ENCODE results near the gene VIPAS39. TPM values are rescaled to one million over a fixed set of nuclear protein-coding genes. Genes with fewer than 3 reads are reported as not detected.
"Not testable (repeated sequence)": the region's sequence is repeated elsewhere in the genome, so short reads cannot be mapped to it uniquely, and the experiment has no call there.

The VIPAS39 gene
- total RNA-seq, 1 donor from 2014 or later: 29.6 TPM

GRCh38 chr14:77470224-77470870, 12.9 kb upstream of the VIPAS39 start:
- no peak for DNase-seq (ENCODE audit: extremely low read depth, low read depth, low spot score)

- no peak for DNase-seq (ENCODE audit: extremely low read depth, low read depth, low spot score)
These were observed 12.1 kb upstream of the VIPAS39 start for GRCh38 chr14:77469539-77469938.

- no peak for DNase-seq (ENCODE audit: extremely low read depth, low read depth, low spot score)
These were observed 11.7 kb upstream of the VIPAS39 start for GRCh38 chr14:77469067-77469505.

- DNase-seq (ENCODE audit: extremely low read depth, low read depth, low spot score): no peak
These were observed 10.4 kb upstream of the VIPAS39 start for GRCh38 chr14:77467801-77468200.

DNA sequence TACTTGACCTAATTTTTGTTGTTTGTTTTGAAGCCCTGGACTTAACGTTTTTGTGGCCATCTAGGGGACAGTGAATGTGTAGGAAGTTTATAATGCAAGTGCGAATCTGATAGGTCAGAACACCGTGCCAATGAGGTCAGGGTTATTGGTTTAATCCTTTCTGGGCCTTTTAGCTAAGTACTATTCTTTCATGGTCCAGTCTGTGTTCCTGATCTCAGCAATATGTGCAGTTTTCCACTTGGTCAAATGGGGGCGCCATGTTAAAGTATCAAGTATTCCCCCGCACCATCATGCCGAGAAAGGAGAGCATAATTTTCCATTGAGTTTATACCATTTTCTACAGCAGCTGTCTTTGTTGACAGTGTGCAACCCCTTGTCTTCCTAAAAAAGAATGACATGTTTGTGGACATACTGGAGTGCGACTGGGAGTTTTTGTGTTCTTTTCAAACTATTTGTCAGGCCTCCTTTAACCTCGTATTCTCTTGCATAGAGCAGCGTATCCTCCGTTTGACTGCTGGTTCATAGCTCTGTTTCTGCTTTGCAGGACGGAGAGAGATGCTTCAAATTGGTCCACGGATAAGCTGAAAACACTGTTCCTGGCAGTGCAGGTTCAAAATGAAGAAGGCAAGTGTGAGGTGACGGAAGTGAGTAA, 1.8 kb upstream of the VIPAS39 start:
- DNase-seq (ENCODE audit: extremely low read depth, low read depth, low spot score): peak; percentile 71

DNA sequence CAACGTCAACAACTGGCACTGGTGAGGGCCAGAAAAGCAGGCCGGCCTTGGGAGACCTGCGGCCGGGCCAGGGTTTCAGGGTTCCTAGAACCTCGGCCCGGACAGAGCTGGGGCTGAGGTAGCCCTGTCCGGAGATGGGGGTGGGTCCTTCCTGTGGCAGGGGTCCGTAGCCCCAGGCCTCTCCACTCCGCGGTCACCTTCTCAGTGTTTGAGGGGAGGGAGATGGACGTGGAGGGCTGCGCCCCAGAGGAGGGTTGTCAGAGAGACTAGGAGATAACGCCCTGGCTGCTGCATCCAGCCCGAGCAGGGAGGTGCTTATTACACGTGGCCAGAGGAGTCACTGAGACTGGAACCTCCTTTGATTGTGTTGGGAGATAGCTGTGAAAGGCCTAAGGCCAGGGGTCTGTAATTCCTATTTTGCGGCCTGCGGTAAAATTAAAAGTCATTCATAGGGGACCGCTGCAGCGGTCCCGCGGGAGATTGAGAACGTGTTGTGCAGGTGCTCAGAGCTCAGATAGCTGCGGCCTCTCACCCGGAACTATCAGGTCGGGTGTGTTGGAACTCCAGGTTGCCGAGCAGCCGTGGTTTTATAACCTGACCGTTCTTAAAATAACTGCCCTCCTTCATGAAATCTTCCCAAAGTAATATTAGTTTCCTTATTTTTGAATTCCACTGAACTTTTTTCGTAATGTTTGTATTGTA, 999 bp upstream of the VIPAS39 start:
- DNase-seq (ENCODE audit: extremely low read depth, low read depth, low spot score): no peak

DNA sequence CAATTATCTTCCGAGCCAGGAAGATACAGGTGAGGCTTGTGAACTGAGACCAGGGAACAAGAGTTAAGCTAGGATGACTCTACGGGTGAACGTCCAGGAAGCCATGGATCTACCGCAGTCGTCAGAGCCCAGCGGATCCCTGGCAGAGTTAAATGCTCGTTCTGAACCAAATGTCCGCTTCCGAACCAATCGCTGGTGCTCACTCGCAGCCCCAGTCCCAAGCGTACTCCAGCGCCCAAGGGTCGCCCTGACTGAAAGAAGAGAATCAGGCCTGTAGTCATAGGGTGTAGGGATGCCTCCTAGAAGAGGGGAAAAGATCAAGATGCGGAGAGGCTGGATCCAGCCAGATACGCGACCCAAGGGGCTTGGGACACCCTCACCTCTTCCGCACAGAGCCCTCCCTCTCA, 283 bp downstream of the VIPAS39 start:
- no peak for DNase-seq (ENCODE audit: extremely low read depth, low read depth, low spot score)

GRCh38 chr14:77455966-77456640, 1.3 kb downstream of the VIPAS39 start:
- DNase-seq (ENCODE audit: extremely low read depth, low read depth, low spot score): no peak

DNA sequence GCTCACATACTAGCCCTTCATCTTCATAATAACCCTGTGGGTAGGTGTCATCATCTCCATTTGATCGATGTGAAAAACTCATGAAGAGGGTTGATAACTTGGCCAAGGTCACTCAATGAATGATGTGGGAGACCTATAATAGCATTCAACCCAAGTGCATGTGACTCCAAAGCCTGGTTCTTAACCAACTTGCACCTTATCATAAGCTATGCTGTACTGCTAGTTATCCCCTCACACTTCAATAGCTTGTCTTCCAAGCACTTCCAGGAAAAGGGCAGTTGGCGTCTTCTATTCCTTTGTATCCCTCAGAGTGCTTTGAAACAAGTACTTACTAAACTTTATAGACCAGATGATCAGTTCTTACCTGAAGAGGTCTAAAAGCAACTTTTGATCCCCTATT, 15.2 kb downstream of the VIPAS39 start:
- DNase-seq (ENCODE audit: extremely low read depth, low read depth, low spot score): no peak

DNA sequence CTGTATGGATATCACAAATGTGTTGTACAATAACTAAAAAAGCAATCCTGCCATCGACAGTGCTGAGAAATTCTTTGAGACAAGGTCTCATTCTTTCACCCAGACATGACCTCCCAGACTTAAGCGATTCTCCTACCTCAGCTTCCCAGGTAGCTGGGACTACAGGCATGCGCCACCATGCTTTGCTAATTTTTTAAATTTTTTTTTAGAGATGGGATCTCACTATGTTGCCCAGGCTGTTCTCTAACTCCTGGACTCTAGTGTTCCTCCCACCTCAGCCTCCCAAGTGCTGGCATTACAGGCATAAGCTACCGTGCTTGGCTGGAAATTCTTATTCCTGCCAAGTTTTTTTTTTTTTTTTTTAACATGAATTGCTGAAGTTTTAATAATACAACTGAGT, 17.5 kb downstream of the VIPAS39 start:
- DNase-seq (ENCODE audit: extremely low read depth, low read depth, low spot score): no peak

DNA sequence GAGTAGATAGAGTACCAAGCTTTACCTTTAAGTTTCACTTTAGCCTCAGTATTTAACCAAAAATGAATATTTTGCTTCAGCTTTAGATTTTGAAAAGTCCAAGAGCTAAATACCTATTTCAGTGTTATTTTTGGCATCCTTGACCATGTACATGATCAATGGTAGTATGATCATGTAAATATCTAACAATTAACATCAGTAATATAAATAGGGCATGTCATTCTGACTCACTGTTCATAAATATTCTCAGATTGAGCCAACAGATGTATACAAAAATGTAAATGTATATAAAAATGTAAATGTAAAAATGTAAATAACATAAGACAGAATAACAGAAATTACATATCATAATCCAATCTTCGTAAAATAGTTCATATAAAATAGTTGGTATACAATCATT, 18.8 kb downstream of the VIPAS39 start:
- DNase-seq (ENCODE audit: extremely low read depth, low read depth, low spot score): no peak

- no peak for DNase-seq (ENCODE audit: extremely low read depth, low read depth, low spot score)
These were observed 21.4 kb downstream of the VIPAS39 start for GRCh38 chr14:77436042-77436441.

GRCh38 chr14:77426396-77426795, 31.0 kb downstream of the VIPAS39 start:
- DNase-seq (ENCODE audit: extremely low read depth, low read depth, low spot score): no peak

DNA sequence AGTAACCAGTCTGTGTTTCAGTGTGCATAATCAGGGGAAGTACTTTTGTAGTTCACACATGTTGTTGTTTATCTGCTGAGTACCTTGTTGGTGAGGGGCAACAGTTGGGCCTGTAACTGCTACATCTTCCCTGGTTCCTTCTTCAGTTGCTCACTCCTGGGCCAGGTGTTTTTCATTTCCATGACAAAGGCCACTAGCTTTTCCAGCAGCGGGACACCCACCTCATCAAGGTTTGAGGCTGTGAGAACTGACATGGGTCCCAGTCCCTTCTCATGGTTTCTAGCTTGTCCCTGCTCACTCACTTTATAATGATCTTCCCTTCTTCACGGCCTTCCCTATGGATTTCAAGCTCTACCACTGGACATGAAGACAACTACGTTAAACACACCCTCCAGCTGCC, 32.5 kb downstream of the VIPAS39 start:
- no peak for DNase-seq (ENCODE audit: extremely low read depth, low read depth, low spot score)

GRCh38 chr14:77423423-77423822, 34.0 kb downstream of the VIPAS39 start, which contains the start of gene NOXRED1:
Gene NOXRED1 (minus strand): TSS chr14:77423523. CDS start chr14:77422889, 634 bp downstream.
- DNase-seq (ENCODE audit: extremely low read depth, low read depth, low spot score): no peak

GRCh38 chr14:77421201-77421600, 36.2 kb downstream of the VIPAS39 start:
- DNase-seq (ENCODE audit: extremely low read depth, low read depth, low spot score): no peak

DNA sequence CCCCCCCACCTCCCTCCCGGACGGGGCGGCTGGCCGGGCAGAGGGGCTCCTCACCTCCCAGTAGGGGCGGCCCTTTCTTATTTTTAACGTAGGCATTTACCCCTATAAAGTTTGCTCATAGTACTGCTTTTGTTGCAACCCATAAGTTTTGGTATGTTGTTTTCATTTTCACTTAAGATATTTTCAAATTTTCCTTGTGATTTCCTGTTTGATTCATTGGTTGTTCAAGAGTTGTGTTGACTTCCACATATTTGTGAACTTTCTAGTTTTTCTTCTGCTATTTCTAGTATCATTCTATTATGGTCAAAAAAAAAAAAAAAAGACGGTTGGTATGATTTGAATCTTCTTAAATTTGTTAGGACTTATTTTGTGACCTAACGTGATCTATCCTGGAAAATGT, 40.6 kb downstream of the VIPAS39 start:
- no peak for DNase-seq (ENCODE audit: extremely low read depth, low read depth, low spot score)

GRCh38 chr14:77416098-77416497, 41.3 kb downstream of the VIPAS39 start:
- DNase-seq (ENCODE audit: extremely low read depth, low read depth, low spot score): not testable (repeated sequence)

- not testable (repeated sequence) for DNase-seq (ENCODE audit: extremely low read depth, low read depth, low spot score)
These were observed 41.9 kb downstream of the VIPAS39 start for GRCh38 chr14:77415403-77416030.

DNA sequence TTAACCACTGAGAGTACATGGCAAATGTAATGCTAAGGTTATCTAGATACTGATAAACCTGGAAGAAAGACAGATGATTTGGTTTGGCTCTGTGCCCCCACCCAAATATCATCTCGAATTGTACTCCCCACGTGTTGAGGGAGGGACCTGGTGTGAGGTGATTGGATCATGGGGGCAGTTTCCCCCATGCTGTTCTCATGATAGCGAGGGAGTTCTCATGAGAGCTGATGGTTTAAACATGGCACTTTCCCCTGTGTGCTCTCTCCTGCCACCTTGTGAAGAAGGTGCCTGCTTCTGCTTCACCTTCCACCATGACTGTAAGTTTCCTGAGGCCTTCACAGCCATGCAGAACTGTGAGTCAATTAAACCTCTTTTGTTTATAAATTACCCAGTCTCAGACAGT, 48.3 kb downstream of the VIPAS39 start:
- no peak for DNase-seq (ENCODE audit: extremely low read depth, low read depth, low spot score)

- DNase-seq (ENCODE audit: extremely low read depth, low read depth, low spot score): no peak
These were observed 50.2 kb downstream of the VIPAS39 start for GRCh38 chr14:77407158-77407557.
